CD4-positive, alpha-beta T cell treated with Interleukin-4 for 1 hour (primary cell): Measurements from ENCODE around the gene PREX1.

Experiments used
- DNase-seq, 2 donors: peaks; one replicate each; pipeline ENCODE4 v3.0.0-alpha.2; 2020 to 2022

Gene PREX1

GRCh38 chr20:48694381-48694865 is 133.4 kb downstream of the PREX1 start:
- DNase-seq, result no peak

DNA sequence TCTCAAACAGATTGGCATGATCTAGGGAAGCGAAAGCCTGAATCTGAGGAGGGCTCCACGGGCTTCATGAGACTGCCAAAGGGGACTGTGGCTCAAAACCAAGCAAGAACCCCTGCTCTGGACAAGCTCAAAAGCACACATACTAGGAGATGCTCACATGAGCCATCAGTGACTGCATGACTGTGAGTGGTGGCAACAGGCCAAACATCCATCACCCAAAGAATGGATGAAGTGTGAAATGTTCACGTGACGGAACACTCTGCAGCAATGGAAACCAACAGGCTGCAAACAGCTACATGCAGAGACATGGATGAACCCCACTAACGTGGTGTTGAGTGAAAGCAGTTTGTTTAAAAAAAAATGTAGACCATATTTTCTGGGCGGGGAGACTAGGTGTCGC is 136.3 kb downstream of the PREX1 start:
- DNase-seq, result no peak

DNA sequence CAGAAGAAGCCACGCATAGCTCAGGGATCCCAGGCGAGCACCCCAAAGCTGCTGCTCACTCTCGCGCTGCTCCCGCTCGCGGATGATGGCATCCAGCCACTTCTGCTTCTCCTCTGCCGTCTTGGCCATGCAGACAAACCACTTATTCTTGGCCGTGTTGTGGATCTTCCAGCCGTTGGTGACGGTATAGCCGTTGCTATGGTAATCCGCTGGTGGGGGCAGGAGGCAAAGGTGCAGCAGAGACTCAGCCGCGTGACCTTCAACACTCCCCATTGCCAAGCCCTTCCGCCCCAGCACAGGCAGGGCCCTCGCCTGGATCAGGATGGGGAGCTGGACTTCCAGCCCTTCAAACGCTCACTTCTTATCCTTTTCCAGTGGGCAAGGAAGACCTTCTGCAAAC is 136.9 kb downstream of the PREX1 start:
- DNase-seq, result no peak

GRCh38 chr20:48689874-48690571 is 137.8 kb downstream of the PREX1 start:
- no peak for DNase-seq

DNA sequence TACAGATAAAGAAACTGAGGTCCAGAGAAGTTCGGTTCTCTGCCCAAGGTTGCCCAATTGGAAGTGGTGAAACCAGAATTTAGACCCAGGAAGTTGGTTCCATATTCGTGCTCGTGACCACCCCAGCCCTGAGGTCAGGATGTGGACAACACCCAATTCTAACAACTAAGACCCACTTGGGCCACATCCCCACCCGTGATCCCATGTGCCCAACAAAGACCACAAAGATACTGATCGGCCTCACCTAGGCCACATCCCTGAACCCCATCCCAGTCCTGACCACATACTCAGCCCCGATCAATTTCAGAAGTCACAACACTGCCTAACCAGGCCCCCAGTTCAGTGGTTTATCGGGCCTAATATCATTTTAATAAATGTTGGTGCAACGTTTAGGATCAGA is 138.4 kb downstream of the PREX1 start:
- DNase-seq, result peak in 1 of 2 donors; percentile 19

DNA sequence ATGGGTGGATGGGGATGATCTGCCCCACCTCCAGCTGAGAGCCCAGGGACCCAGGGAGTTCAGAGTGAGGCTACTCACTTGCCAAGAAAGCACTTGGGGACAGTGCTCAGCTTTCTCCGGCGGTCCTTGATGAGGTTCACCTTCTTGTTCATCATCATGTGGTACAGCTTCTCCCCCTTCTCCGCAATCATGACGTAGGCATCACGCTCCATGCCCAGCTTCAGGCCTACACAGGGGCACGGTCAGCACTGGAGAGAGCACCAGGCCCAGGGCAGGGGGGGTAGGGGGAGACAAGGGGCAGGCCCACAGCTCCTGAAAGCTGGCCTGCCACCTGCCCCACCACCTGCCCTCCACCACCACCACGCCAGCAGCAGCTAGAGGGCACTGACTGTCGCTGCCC is 139.2 kb downstream of the PREX1 start:
- no peak for DNase-seq

GRCh38 chr20:48687117-48687800 is 140.5 kb downstream of the PREX1 start:
- no peak for DNase-seq

DNA sequence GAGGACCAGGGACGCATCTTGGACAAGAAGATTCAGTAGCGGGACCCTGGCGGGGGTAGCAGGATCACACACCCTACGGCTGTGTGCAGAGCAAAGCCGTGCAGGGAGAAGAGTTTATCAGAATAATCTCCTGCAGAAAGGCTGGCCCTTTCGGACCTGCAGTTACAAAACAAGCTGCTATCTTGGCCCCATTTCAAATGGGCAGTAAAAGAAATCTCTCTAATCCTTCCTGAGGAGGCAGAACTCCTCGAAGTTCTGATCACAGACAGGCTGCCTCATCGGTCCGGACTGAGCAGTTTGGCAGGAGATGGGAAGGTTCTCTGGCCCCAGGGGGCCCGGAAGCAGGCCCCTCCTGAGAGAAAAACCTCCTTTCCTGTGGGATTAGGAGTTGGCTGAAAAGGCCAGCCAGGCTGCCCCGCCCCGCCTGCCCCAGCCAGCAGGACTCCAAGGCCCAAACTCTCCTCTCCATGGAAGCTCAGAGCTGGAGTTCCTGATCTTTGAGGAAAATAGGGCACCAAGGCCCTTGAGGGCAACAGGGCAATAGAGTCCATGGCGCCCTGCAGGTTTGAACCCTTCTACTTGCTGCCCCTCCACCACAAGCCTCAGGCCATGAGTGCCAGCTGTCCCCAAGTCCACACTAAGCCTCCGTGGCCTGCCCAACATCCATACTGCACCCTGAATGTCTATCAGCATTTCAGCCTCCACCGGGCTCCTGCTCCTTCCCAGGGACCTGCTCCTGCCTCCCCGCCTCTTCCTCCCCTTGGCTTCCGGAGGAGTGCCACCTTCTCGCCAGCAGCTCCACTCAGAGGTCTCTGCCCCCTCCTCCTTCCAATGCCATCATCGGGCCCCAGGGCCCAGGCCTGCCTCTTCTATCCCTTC is 141.3 kb downstream of the PREX1 start:
- DNase-seq, result no peak

- no peak for DNase-seq
Observed at GRCh38 chr20:48685300-48685699, 142.5 kb downstream of the PREX1 start.

DNA sequence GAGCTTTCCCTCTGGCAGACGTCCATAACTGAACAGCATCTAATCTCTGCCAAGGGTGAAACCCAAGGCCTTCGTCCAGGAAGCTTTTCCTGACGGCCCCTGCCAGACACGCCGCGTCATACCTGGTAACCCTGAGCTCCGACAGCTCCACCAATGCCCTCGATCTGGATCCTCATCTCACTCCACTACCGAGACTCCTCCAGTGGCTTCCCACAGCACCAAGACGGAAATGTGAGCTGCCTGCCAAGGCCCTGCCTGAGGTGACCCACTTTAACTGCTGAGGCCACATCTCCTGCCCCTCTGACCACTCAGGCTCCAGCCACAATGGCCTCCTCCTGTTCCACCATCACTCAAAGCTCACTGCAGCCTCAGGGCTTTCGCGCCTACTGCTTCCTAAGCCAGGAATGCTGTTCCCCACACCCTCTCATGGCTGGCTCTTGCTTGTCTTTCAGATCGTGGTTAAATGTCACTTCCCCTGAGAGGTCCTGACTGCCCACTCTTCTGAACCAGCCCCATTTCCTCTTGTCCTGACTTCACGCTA is 143.2 kb downstream of the PREX1 start:
- DNase-seq, result no peak

- no peak for DNase-seq
Observed at GRCh38 chr20:48683467-48684175, 144.2 kb downstream of the PREX1 start.

GRCh38 chr20:48682529-48683363 is 145.1 kb downstream of the PREX1 start:
- no peak for DNase-seq

GRCh38 chr20:48681873-48682426 is 145.8 kb downstream of the PREX1 start:
- DNase-seq, result no peak

- DNase-seq, result no peak
Observed at GRCh38 chr20:48681201-48681872, 146.5 kb downstream of the PREX1 start.

- DNase-seq, result no peak
Observed at GRCh38 chr20:48680650-48681049, 147.1 kb downstream of the PREX1 start.

GRCh38 chr20:48679599-48679998 is 148.2 kb downstream of the PREX1 start:
- DNase-seq, result no peak

- DNase-seq, result no peak
Observed at GRCh38 chr20:48679011-48679410, 148.8 kb downstream of the PREX1 start.

GRCh38 chr20:48678421-48678820 is 149.4 kb downstream of the PREX1 start:
- no peak for DNase-seq

GRCh38 chr20:48676795-48677460 is 150.9 kb downstream of the PREX1 start:
- DNase-seq, result no peak

DNA sequence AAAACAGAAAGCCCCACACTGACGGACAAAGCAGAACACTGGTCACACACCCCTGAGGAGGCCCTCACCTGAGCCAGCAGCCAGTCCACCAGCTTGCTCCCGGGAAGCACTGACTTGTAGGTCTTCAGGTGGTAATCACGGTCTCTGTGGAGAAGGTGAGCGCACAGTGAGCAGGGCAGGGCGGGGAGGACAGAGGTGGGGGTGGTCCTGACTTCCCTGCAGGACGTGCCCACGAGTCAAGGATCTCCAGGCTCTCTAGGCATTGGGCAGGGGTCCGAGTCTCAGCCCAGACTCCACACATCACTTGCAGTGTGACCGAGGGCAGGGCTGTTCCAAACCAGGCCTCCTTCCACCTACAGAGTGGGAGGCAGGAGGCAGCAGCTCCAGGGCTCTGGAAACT is 151.7 kb downstream of the PREX1 start:
- DNase-seq, result no peak
